HCT116 (cell line): Measurements from ENCODE around the gene ARHGAP10. TPM values are rescaled to one million over a fixed set of nuclear protein-coding genes. Genes with fewer than 3 reads are reported as not detected.

ENCODE experiments used
- ATAC-seq: fragments of 200-7000 bp; cut with Tn5 transposase; 2 replicates; pipeline ENCODE4 v1.9.1; 2020; ENCODE audit warnings: mild to moderate bottlenecking, moderate library complexity
- BruUV-seq: library from RNA; stranded (reverse); fragments of 400-500 nt; replicated peaks from 2 replicates; lab custom pipeline; 2021; lab: Mats Ljungman, UMichigan
- CTCF ChIA-PET: fragments of 300-600 bp; sonication (Branson Sonifier 250); formaldehyde crosslinking; loops from one replicate; lab custom pipeline; 2021; ENCODE audit warnings: antibody characterized with exemption; lab: Charles Lee
- POLR2A ChIA-PET: fragments of 300-600, 350-600 bp; sonication (Branson Sonifier 250); formaldehyde crosslinking; loops from one replicate; lab custom pipeline; 2021; ENCODE audit warnings: antibody characterized with exemption; lab: Charles Lee
- RAD21 ChIA-PET, 2 experiments: fragments of 300-600 bp; sonication (Branson Sonifier 250); formaldehyde crosslinking; loops; one replicate each; lab custom pipeline; 2023; ENCODE audit warnings: low total read pairs in 2 of 2; ENCODE audit not compliant: uncharacterized antibody in 2 of 2, unreplicated experiment in 2 of 2, low non-redundant PET in 1 of 2; lab: Charles Lee
- DNase-seq: peaks from one replicate; pipeline ENCODE4 v3.0.0-alpha.2; 2010; ENCODE audit warnings: low read depth, low spot score
- H2AFZ ChIP-seq: fragments of 200-600 bp; shearing (Covaris generic), sonication (generic); 2 replicates; pipeline ENCODE4 v1.6.1; 2017; ENCODE audit warnings: low read depth, mixed run types, mixed read lengths, antibody characterized with exemption, low read length; ENCODE audit not compliant: poor library complexity, severe bottlenecking
- H3K27ac ChIP-seq: 2 replicates; pipeline ENCODE4 v1.5.1; 2012; ENCODE audit warnings: low read depth, low read length
- H3K27me3 ChIP-seq: fragments of 200-600 bp; sonication (generic); 2 replicates; pipeline ENCODE4 v1.6.1; 2016; ENCODE audit warnings: mixed run types, low read length, mixed read lengths; ENCODE audit not compliant: insufficient read depth
- H3K36me3 ChIP-seq, 2 experiments: fragments of 200-500 bp in 1 of 2; fragments of 200-600 bp in 1 of 2; sonication (Bioruptor generic) in 1 of 2; sonication (generic) in 1 of 2; 2 replicates each; pipeline versions ENCODE4 v1.5.1 to v1.6.1; 2014 to 2016; ENCODE audit warnings: low read length in 2 of 2, inconsistent platforms in 1 of 2, mixed read lengths in 1 of 2, mixed run types in 1 of 2; ENCODE audit not compliant: insufficient read depth in 2 of 2, control insufficient read depth in 1 of 2
- H3K4me1 ChIP-seq, 2 experiments: fragments of 200-600 bp in 1 of 2; sonication (generic) in 1 of 2; 2 replicates each; pipeline versions ENCODE4 v1.5.1 to v1.6.1; 2012 to 2017; ENCODE audit warnings: low read length in 2 of 2, inconsistent platforms in 1 of 2, mild to moderate bottlenecking in 1 of 2, mixed read lengths in 1 of 2, mixed run types in 1 of 2, moderate library complexity in 1 of 2; ENCODE audit not compliant: insufficient read depth in 2 of 2, control insufficient read depth in 1 of 2
- H3K4me2 ChIP-seq: fragments of 200-600 bp; sonication (generic); 2 replicates; pipeline ENCODE4 v1.6.1; 2017; ENCODE audit warnings: mixed run types, low read length, mixed read lengths
- H3K4me3 ChIP-seq, 2 experiments: fragments of 200-600 bp in 1 of 2; sonication (generic) in 1 of 2; replicated peaks in 1 of 2; 2 replicates each; pipeline ENCODE4 v1.5.1; 2011 to 2016; ENCODE audit warnings: low read length in 2 of 2, control low read depth in 1 of 2, low read depth in 1 of 2, mild to moderate bottlenecking in 1 of 2, mixed read lengths in 1 of 2, mixed run types in 1 of 2
- H3K79me2 ChIP-seq: fragments of 200-600 bp; sonication (generic); 2 replicates; pipeline ENCODE4 v1.6.1; 2017; ENCODE audit warnings: mild to moderate bottlenecking, mixed run types, low read length, moderate library complexity, mixed read lengths; ENCODE audit not compliant: insufficient read depth
- H3K9ac ChIP-seq: fragments of 200-600 bp; sonication (generic); 2 replicates; pipeline ENCODE4 v1.6.1; 2016; ENCODE audit warnings: low read length, mixed read lengths
- H3K9me2 ChIP-seq: fragments of 200-600 bp; sonication (generic), shearing (Covaris generic); 2 replicates; pipeline ENCODE4 v1.6.1; 2017; ENCODE audit warnings: mixed run types, mild to moderate bottlenecking, moderate library complexity; ENCODE audit not compliant: insufficient read depth
- H3K9me3 ChIP-seq, 2 experiments: fragments of 200-500 bp in 1 of 2; fragments of 200-600 bp in 1 of 2; sonication (Bioruptor generic) in 1 of 2; sonication (generic) in 1 of 2; 2 replicates each; pipeline ENCODE4 v1.6.1; 2014 to 2017; ENCODE audit warnings: low read length in 2 of 2, mixed read lengths in 2 of 2, inconsistent platforms in 1 of 2, low read depth in 1 of 2, mild to moderate bottlenecking in 1 of 2, mixed run types in 1 of 2, moderate library complexity in 1 of 2; ENCODE audit not compliant: control insufficient read depth in 1 of 2, insufficient read depth in 1 of 2
- H4K20me1 ChIP-seq: fragments of 200-600 bp; sonication (generic), shearing (Covaris generic); 2 replicates; pipeline ENCODE4 v1.6.1; 2017; ENCODE audit warnings: mixed run types, mild to moderate bottlenecking, moderate library complexity; ENCODE audit not compliant: insufficient read depth
- CBX3 ChIP-seq: IDR thresholded peaks from 2 replicates; pipeline ENCODE4 v1.6.1; 2012; ENCODE audit warnings: low read depth
- CEBPB ChIP-seq: IDR thresholded peaks from 2 replicates; pipeline ENCODE4 v1.6.1; 2012; ENCODE audit warnings: low read depth
- CTCF ChIP-seq, 3 experiments: fragments of 200-600 bp in 1 of 3; sonication (generic) in 1 of 3; IDR thresholded peaks in 2 of 3; conservative IDR thresholded peaks in 1 of 3; 2 replicates each; pipeline ENCODE4 v1.5.1; 2012 to 2017; ENCODE audit warnings: low read depth in 2 of 3, low read length in 2 of 3, antibody characterized with exemption in 1 of 3, borderline replicate concordance in 1 of 3, control low read depth in 1 of 3, mild to moderate bottlenecking in 1 of 3, mixed read lengths in 1 of 3, mixed run types in 1 of 3, moderate library complexity in 1 of 3; ENCODE audit not compliant: insufficient read depth in 1 of 3
- EGR1 ChIP-seq: IDR thresholded peaks from 2 replicates; pipeline ENCODE4 v1.6.1; 2012; ENCODE audit warnings: low read depth
- EZH2 ChIP-seq: fragments of 200-600 bp; sonication (generic); IDR thresholded peaks from 2 replicates; pipeline ENCODE4 v1.6.1; 2017; ENCODE audit warnings: antibody characterized with exemption, mixed run types
- EZH2phosphoT487 ChIP-seq: fragments of 200-600 bp; IDR thresholded peaks from 2 replicates; pipeline ENCODE4 v1.6.1; 2018; ENCODE audit warnings: antibody characterized with exemption, borderline replicate concordance
- FOSL1 ChIP-seq: IDR thresholded peaks from 2 replicates; pipeline ENCODE4 v1.6.1; 2012; ENCODE audit warnings: low read depth
- POLR2A ChIP-seq: IDR thresholded peaks from 2 replicates; pipeline ENCODE4 v1.7.0; 2011; ENCODE audit warnings: borderline replicate concordance; ENCODE audit not compliant: insufficient read depth, insufficient read length; ENCODE audit errors: extremely low read depth
- POLR2AphosphoS5 ChIP-seq: IDR thresholded peaks from 2 replicates; pipeline ENCODE4 v1.6.1; 2011; ENCODE audit warnings: mild to moderate bottlenecking, low read depth, low read length, moderate library complexity
- RAD21 ChIP-seq: IDR thresholded peaks from 2 replicates; pipeline ENCODE4 v1.6.1; 2012; ENCODE audit warnings: low read depth, mild to moderate bottlenecking
- SIN3A ChIP-seq: IDR thresholded peaks from 2 replicates; pipeline ENCODE4 v1.6.1; 2012; ENCODE audit warnings: low read depth
- SRF ChIP-seq: IDR thresholded peaks from 2 replicates; pipeline ENCODE4 v1.6.1; 2012; ENCODE audit warnings: low read depth
- TCF7L2 ChIP-seq: IDR thresholded peaks from 2 replicates; pipeline ENCODE4 v1.7.0; 2011; ENCODE audit warnings: borderline replicate concordance, inconsistent platforms; ENCODE audit not compliant: insufficient read depth, insufficient read length; ENCODE audit errors: extremely low read depth
- YY1 ChIP-seq: IDR thresholded peaks from 2 replicates; pipeline ENCODE4 v1.6.1; 2011; ENCODE audit warnings: low read length, low read depth, moderate library complexity, mild to moderate bottlenecking; ENCODE audit not compliant: insufficient replicate concordance; ENCODE audit errors: extremely low read depth
- ZBTB33 ChIP-seq: IDR thresholded peaks from 2 replicates; pipeline ENCODE4 v1.6.1; 2011; ENCODE audit warnings: mild to moderate bottlenecking, low read length, moderate library complexity; ENCODE audit not compliant: insufficient replicate concordance; ENCODE audit errors: extremely low read depth
- ZFX ChIP-seq: fragments of 450-650 bp; IDR thresholded peaks from 2 replicates; pipeline ENCODE4 v1.6.1; 2017
- ZNF274 ChIP-seq: fragments of 200-500 bp; sonication (Bioruptor generic); IDR thresholded peaks from 2 replicates; pipeline ENCODE4 v1.6.1; 2014; ENCODE audit warnings: mild to moderate bottlenecking, low read depth, low read length, inconsistent platforms
- intact Hi-C: fragments of 100-400 bp; cut with micrococcal nuclease; formaldehyde crosslinking; loops from 2 replicates; pipeline ENCODE4 v1.10.0; 2022
- total RNA-seq: library from RNA; stranded (reverse); gene quantifications from one replicate; pipeline ENCODE4 v1.2.1, GENCODE V29; 2021; ENCODE audit not compliant: unreplicated experiment

Gene ARHGAP10
- total RNA-seq, 1 experiment from 2014 or later = 24.7 TPM

GRCh38 chr4:147994491-147995385 lies 262.9 kb downstream of the ARHGAP10 start:
- DNase-seq (no peak), ATAC-seq (no peak)
- BruUV-seq = no TSS peak
- Histone ChIP-seq H3K36me3 (no peaks in the 10 kb centered on the region), H3K27me3 (no peaks in the 10 kb centered on the region), H3K4me1 (no peaks in the 10 kb centered on the region), H3K9ac (no peak overlapping the region), H4K20me1 (no peaks in the 10 kb centered on the region), H3K27ac (no peak overlapping the region), H3K79me2 (no peaks in the 10 kb centered on the region), H3K4me2 (no peak overlapping the region), H3K9me2 (no peaks in the 10 kb centered on the region), H3K4me3 (no peak overlapping the region), H2AFZ (no peak overlapping the region), H3K9me3 (no peaks in the 10 kb centered on the region)
- intact Hi-C loops = no loop called here
- RAD21 ChIA-PET = no interaction called here
- POLR2A ChIA-PET = no interaction called here
- TF ChIP-seq SIN3A (no peak), POLR2A (no peak), CEBPB (no peak), EGR1 (no peak), ZFX (no peak)
- CTCF ChIA-PET = no interaction called here

- ChIA-PET CTCF (no interaction called here), RAD21 (no interaction called here), POLR2A (no interaction called here)
- ATAC-seq = no peak
- Histone ChIP-seq H3K36me3 (no peaks in the 10 kb centered on the region), H3K9me2 (no peaks in the 10 kb centered on the region), H3K4me1 (no peaks in the 10 kb centered on the region), H3K4me3 (no peak overlapping the region), H3K27ac (no peak overlapping the region), H3K27me3 (no peaks in the 10 kb centered on the region), H2AFZ (no peak overlapping the region), H3K9ac (no peak overlapping the region), H3K4me2 (no peak overlapping the region), H3K9me3 (no peaks in the 10 kb centered on the region), H4K20me1 (no peaks in the 10 kb centered on the region), H3K79me2 (no peaks in the 10 kb centered on the region)
- DNase-seq = no peak
- intact Hi-C loops = no loop called here
- BruUV-seq = no TSS peak
- TF ChIP-seq FOSL1 = no peak
- TF ChIP-seq SRF = no peak
- TF ChIP-seq CEBPB = no peak
- no peak for TF ChIP-seq SIN3A
- TF ChIP-seq YY1 = no peak
- no peak for TF ChIP-seq CTCF (IDR thresholded peaks at IDR 0.05 in 2 of 3, conservative IDR thresholded peaks at IDR 0.05 in 1 of 3; ENCODE audit: borderline replicate concordance in 1 of 3, insufficient read depth in 1 of 3, low read depth in 2 of 3, low read length in 2 of 3)
- no peak for TF ChIP-seq ZFX
- no peak for TF ChIP-seq RAD21
- TF ChIP-seq EZH2 = no peak
- TF ChIP-seq CBX3 = no peak
- TF ChIP-seq ZBTB33 = no peak
- TF ChIP-seq ZNF274 = no peak
- no peak for TF ChIP-seq TCF7L2
- no peak for TF ChIP-seq EZH2phosphoT487
- TF ChIP-seq POLR2AphosphoS5 = no peak
Measured at GRCh38 chr4:147996859-147997258, 265.0 kb downstream of the ARHGAP10 start.
